NCI-H510A treated with DMSO at 0.1 percent for 48 hours (cell line): Measurements from ENCODE around the gene DAB1.
"Not testable (repeated sequence)": the region's sequence is repeated elsewhere in the genome, so short reads cannot be mapped to it uniquely, and the experiment has no call there.

Source experiments
- DNase-seq: peaks from one replicate; lab custom pipeline; 2025; lab: John Stamatoyannopoulos, UW

DAB1 gene

DNA sequence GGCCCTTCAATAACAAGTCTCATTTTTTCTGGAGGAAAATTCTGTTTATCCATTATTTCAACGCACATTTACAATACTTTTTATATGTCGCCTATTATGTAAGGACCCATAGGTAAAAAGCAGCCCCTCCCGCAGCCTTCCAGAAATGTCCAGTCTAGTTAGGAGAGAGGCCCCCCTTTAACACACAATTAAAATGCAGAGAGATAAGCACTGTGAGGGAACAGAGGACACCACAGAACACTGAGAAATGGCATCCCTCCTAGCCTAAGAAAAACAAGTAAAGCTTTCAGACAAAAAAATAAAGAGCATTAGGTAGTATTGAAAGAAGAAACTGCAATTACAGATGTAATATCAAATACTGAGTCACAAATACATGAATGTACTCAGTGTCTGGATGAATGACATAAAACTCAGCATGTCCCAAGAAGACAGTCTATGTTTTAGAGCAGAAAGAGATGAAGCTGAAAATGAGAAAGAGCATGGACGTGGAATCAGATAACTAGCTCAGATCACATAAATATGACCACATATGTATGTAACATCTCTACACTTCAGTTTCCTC lies 62.9 kb downstream of the DAB1 start:
- DNase-seq: no peak

DNA sequence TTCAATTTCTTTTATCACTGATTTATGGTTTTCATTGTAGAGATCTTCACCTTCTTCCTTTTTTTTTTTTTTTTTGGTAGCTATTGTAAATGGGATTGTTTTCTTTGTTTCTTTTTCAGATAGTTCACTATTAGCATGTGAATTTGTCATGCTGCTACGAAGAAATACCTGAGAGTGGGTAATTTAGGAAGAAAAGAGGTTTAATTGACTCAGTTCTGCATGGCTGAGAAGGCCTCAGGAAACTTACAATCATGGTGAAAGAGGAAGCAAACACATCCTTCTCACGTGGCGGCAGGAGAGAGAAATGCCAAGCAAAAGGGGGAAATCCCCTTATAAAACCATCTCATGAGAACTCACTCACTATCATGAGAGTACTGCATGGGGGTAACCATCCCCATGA lies 66.4 kb downstream of the DAB1 start:
- DNase-seq: no peak

DNA sequence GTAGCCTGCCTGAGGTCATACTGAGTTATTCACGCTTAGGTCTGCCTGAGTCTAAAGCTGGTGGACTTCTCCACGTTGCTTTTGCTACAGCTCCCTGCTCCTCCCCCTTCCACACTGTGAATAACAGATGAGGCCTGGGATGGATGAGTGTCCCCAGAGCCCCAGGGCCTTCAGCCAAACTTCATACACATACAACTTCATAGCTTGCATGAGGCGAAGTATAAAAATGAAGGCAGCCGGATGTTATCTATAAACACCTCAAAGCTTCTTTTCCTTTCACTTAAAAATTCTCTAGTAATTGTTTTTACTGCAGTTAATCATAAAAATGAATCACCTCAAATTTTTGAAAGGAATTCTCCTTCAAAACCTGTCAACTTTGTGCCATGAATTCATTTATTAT lies 70.2 kb downstream of the DAB1 start:
- no peak for DNase-seq

DNA sequence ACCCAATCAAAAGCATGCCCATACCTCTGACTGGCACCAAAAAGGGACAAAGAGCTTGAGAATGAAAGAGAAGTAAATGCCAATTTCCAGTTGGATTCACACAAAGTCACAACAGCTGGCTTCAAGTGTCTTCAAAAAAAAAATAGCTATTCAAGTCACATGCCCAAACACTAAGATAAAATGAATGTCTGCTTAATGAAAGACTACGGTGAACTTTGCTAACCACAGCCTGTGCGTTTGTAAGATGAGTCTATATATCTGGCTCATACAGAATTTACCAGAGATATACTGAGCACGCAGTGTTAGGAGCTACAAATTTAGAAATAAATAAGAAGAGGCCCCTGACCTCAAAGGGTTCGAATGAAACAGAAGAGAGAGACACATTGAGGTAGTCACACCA lies 73.2 kb downstream of the DAB1 start:
- DNase-seq: no peak

DNA sequence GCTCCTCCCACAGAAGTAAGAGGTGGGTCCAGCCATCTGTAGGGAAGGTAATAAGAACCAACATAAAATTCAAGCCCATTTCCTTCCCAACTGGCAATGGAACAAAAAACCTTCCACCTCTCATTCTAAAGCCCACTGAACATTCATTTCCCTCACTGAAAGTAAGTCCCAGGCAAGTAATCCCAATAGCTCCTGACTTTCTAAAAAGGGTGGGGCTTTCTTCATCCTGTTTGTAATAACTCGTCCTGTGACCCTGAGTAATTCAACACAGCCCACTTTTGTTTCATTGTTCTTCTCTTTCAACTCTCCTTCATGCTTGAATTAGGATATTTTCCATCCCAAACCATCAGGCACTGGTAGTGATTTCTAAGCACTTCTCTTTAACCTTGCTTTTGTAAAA lies 74.9 kb downstream of the DAB1 start:
- DNase-seq: no peak

DNA sequence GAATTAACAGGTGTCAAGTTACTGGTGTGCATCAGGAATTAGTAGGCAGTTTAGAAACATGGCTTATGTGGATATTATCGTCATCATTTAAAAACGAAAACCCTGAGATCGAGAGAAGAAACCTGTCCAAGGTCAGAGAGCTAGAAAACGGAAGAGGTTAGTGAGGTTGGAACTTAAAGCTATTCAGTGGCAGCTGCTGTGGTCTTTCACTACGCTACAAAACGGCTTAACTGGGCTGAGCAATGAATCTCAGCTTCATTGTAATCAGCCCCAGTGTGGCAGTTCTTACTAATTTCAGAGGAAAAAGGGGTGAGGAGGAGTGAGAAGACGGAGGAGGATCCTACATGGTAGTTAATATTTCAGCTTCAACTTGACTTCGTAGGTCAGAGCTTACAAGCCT lies 77.9 kb downstream of the DAB1 start:
- DNase-seq: no peak

DNA sequence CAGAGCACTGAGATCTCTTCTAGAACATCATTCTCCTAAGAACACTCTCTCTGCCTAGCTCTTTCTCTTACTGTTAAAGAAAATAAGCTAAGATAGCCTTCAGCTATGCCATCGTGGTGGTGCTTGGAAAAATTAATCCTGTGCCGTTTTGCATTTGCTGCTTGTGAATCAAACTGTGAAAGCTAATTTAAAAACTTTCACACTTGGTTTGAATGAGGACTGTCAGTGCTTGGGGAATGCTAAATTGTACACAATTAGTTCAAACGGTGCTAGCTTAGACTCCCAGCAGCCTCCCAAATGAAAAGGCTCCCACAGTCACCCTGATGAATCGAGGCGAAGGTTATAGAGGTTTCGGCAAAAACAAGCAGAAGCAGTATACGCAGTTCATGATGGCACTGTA lies 79.6 kb downstream of the DAB1 start:
- no peak for DNase-seq

DNA sequence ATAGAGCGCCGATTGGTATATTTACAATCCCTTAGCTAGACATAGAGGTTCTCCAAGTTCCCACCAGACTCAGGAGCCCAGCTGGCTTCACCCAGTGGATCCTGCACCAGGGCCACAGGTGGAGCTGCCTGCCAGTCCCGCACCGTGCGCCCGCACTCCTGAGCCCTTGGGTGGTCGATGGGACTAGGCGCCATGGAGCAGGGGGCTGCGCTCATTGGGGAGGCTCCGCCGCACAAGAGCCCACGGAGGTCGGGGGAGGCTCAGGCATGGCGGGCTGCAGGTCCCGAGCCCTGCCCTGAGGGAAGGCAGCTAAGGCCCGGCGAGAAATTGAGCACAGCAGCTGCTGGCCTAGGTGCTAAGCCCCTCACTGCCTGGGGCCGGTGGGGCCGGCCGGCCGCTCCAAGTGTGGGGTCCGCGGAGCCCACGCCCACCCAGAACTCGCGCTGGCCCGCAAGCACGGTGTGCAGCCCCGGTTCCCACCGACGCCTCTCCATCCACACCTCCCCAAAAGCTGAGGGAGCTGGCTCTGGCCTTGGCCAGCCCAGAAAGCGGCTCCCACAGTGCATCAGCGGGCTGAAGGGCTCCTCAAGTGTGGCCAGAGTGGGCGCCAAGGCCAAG lies 80.5 kb downstream of the DAB1 start:
- DNase-seq: not testable (repeated sequence)

DNA sequence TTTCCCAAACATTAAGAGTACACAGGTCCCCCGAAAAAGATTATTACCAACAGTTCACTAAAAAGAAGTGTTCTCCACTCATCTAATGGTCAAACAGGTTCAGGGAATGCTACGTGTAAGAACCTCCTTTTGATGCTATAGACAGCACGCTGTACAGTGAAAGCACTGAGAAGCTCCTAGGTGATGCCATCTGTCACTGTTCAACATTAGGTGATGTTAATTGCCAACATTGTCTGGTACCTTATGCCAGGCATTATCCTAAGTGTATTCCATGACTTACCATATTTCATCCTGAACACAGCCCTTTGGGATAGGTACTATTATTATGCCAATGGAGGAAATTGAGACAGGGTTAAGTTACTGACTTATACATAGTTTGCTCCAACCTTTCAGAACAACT lies 82.1 kb downstream of the DAB1 start:
- DNase-seq: no peak

DNA sequence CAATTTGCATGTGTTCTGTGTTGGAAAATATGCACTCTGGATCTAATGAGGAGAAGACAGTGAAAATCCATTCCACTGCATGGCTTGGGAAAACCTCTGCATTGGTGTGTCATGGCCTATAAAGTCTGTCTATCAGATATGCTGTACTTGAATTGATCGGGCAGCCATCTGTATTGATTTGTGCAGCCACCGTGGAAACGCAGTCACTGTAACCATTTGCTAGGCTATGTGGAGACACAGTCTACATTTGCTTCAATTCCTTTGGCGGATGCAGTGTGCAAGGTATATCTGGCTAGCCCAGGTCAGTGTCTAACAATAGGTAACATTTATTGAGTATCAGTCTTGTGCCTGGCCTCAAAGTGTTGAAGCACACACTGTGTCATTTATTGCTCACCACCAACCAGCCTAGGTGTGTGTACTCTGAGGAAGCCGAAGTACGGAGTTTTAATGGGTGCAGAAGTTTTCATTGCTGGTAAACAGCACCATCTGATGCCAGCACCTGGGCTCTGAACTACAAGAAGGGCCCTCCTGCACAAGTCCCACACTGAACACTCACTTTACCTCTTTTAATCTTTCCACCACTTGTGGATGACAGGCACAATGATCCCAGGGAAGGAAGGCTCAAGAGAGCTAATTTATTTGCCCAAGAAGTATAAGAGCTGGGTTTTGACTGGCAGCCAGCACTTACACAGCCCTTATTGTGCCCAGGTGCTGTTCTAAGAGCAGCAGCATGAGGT lies 83.4 kb downstream of the DAB1 start:
- peak; percentile 30 for DNase-seq

DNA sequence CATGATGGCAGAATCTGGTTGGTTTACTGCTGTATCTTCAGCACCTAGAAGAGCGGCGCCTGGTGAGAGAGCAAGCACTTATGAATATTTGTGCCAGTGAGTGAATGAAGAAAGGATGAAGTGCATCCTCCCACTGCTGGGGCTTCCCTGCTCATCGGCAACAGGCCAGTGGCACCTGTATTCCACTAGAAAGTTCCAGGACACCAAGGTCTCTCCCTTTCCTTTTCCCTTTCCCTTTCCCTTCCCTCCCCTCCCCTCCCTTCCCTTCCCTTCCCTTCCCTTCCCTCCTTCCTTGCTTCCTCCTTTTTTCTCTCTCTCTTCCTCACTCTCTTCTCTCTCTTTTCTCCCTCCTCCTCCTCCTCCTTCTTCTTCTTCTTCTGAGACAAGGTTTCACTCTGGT lies 86.2 kb downstream of the DAB1 start:
- DNase-seq: no peak

DNA sequence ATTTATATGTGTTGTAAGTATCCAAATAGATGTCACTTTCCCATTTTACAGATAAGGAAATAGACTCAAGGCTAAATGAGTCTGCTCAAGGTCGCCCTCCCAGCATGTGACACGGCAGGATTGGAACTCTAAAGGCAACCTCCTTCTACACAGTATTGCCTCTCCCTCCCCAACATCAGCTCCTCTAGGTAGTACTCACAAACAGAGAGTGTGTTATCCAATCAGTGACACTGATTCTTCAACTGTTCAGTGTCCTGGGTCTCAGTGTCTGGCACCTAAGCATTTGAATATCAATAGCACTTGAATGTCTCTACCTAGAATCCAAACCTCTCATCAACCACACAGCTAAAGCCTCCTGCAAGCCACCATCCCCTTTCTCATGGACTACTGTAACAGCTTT lies 87.1 kb downstream of the DAB1 start:
- peak; percentile 12 for DNase-seq

DNA sequence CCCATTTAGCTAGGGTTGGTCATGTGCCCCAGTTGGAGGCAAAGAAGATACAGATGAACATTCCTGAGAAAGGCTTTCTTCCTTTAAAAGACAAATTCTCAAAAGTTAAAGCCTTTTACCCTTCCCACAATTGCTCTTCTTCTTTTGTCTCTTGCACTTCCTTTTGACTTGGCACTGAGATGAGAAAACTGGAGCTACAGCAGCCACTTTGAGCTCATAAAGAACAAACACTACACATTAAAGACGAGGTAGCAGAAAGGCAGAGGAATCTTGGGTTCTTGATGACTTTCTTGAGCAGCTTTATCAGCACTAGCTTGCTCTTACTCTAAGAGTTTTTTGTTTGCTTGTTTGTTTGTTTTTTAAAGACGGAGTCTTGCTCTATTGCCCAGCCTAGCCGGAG lies 92.2 kb downstream of the DAB1 start:
- DNase-seq: no peak

DNA sequence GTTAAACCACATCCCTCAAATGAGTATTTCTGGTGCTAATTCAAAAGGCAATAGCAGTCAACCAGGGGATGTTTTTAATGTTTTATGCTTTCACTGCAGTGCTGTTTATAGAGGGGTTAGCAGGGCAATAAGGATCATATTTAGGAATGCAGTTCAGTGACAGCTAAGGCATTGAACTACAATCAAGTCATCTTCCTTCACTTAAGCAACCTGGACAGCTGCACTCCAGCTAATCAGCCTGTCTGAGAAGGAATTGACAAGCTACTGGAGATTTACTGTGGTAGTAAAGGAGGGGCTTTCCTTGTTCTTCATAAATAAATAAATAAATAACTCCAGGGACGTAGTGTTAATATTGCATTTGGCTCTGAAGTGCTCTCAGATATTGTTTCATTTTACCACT lies 93.9 kb downstream of the DAB1 start:
- DNase-seq: no peak

DNA sequence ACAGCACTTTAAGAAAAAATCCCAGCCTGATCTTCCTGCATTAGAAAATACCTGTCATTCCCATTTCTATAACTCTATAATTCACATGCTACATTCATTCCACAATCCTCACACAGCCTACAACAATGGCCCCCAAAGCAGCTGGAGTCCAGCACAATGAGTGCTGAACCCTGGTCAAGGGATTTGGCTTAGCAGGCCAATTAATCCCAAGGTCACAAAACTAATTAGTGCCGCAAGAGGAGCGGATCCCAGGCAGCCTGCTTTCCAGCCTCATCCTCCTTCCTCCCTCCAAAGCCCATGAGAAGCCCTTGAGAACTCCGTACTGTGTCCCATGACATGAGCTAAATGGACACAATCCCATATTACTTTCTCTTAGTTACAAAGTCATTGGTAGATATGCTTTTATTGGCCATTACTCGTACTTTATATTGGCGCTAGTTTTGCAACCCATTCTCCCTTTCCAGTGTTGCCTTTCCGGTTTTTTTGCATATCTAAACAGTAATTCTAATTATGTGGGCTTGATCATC lies 94.8 kb downstream of the DAB1 start:
- DNase-seq: no peak

DNA sequence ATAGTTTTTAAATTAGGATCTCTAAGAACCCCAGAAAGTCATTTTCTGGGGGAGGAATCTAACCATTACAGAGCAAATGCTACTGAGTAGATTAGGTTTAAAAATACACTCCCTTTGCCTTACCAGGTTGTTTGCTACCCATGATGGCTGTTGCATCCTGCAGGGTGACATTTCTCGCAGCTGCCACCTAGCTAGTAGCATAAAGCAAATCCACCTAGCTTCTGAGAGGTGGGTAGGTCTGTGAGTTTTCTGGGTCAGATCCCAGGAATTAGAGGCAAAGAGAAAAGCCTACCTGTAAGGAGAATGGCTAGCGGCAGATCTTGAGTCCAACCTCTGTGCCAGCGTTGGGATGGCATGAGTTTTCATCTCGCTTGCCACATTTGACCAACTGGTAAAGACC lies 95.9 kb downstream of the DAB1 start:
- DNase-seq: no peak

DNA sequence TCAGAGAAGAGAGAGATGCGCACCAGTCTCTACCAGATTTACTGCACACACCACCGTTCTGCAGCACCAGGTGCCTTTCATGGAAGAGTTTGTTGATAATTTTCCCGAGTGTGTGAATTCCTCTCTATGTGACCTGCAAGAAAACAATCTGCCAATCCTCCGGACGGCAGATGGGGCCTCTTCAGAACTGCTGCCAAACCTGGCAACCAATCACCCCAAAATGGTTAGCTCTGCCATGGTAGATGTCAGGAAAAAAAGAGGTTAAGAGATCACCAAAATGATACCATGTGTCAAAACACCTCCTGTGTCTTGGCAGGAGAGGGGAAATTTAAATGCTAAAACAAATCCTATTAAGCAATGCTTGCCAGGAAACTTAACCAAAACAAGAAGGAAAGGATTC lies 96.5 kb downstream of the DAB1 start:
- DNase-seq: no peak

DNA sequence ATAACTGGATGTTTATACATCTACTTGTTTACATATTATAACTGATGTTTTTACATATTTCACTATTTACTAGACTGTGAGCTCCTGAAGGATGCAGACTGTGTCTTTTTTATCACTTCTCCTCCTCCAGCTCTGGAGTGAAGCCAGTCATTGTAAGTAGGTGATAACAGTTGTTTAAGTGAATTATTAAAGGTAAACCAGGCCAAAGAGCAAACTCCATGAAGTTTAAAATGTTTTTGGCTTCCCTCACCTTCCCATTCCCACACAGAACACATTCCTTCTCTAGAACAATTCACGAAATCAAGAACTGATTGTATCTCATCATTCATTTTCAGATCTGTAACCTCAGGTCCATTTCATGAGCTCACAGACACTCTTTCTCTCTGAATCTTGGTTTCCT lies 98.3 kb downstream of the DAB1 start:
- DNase-seq: no peak

DNA sequence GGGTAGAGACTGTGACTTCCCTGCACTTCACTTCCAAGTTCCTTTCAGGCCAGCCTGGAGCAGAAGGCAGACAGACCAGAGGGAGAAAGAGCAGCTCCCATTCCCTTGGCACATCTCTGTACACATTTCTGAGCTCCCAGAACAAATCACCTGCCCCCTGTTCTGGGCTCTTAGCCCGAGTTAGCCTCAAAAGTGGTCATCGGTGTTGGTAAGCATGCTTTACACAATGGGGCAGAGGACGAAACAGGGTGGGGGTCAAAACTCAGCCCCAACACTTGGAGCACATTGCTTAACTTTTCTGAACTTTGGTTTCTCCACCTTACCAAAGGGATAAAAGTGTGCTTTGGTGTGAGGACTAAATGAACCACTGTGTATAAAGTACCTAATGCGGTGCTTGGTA lies 98.7 kb downstream of the DAB1 start:
- no peak for DNase-seq

DNA sequence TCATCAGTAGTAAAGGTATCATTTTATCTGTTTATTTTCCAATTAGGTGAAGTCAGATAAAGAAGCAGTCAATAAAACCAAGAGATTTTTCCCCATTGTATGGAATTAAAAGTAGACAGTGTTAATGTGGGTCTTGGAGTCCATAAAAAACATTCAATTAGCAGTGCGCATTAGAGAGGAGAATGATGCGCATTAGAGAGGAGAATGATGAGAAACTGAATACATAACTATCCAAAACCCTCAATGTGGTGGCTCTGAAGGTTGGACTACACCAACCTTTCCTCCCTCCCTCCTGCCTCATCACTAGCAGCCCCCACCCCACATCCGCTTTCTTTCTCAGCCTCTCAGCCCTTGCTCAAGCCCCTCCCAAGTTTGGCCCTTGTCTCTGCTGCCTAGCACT lies 99.5 kb downstream of the DAB1 start:
- no peak for DNase-seq

DNA sequence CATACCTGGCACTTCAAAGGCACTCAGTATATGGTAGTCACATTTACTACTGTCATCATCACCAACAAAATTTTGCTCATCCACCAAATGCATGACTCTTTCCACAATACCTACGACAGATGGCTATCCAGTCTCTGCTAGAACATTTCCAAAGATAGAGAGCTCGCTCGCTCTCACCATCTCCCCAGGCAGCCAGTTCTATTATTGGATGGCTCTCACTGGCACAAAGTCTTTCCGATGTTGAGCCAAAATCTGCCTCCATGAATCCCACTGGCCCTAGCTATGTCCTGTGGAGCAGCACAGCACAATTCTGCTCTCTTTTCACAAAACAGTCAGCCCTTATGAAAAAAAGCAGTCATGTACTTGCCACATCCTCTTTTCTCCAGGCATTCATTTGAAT lies 102.1 kb downstream of the DAB1 start:
- no peak for DNase-seq

DNA sequence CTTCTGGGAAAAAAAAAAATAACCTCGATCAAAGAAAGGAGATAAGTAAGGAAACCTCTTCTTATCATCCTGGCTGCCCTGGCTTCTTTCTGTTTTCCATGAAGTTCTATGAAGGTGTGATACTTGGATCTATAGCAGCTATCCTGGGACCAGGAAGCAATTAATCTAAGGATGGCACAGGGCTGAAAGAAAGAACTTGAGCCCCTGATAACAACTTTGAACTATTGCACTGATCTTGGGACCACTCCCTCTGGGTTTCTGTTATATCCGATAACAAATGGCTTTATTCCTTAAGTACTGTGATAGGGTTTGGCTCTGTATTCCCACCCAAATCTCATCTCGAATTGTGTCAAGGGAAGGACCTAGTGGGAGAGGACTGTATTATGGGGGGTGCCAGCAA lies 104.1 kb downstream of the DAB1 start:
- DNase-seq: no peak

DNA sequence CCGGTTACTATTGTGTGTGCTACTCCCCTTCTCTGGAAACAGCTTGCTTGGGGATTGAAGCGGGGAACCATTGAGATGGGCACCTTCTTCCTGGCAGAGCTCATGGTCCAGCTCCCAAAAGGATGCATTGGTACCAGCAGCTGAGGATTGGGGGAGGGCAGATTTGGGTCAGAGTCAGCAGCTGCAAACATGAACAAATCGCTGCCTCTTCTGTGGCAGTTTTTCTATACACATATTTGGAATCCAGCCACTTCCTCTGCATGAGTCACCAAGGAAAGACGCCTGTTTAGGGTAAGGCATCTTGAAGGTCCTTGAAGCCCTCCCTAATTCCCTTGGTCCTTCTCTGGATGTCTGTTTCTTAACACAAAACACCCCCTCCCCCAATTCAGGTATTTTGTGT lies 104.7 kb downstream of the DAB1 start:
- DNase-seq: no peak

DNA sequence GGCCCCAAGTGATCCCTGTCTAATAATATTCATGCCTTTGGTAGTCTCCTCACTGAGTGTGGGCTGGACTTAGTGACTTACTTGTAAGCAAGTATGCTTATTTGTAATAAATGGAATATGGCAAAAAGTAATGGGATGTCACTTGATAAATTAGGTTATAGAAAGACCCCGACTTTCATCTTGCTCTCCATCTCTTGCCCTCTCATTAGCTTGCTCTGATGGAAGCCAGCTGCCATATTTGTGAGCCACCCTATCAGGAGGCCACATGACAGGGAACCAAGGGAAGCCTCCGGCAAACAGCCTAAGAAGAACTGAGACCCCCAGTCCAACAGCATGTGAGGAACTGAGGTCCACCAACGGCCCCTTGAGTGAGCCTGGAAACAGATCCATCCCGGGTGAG lies 107.0 kb downstream of the DAB1 start:
- DNase-seq: no peak
